Muscle of leg (tissue), 11 donors: Measurements from ENCODE around the gene SF3B3. TPM values are rescaled to one million over a fixed set of nuclear protein-coding genes. Genes with fewer than 3 reads are reported as not detected.

Experiments used
- DNase-seq: peaks from one replicate; pipeline ENCODE4 v3.0.0; 2013
- H3K27ac ChIP-seq: one replicate; pipeline ENCODE4 v1.5.1; 2013; ENCODE audit warnings: mild to moderate bottlenecking, low read length, control low read depth
- H3K27me3 ChIP-seq: one replicate; pipeline ENCODE4 v1.6.1; 2013; ENCODE audit warnings: low read length; ENCODE audit not compliant: control insufficient read depth, insufficient read depth
- H3K36me3 ChIP-seq: one replicate; pipeline ENCODE4 v1.6.1; 2013; ENCODE audit warnings: low read length; ENCODE audit not compliant: control insufficient read depth, insufficient read depth
- H3K4me1 ChIP-seq: one replicate; pipeline ENCODE4 v1.6.1; 2013; ENCODE audit warnings: low read length; ENCODE audit not compliant: control insufficient read depth, insufficient read depth
- H3K4me3 ChIP-seq: one replicate; pipeline ENCODE4 v1.5.1; 2013; ENCODE audit warnings: low read length, control low read depth
- H3K9me3 ChIP-seq: replicated peaks from 2 replicates; pipeline ENCODE4 v1.6.1; 2013; ENCODE audit warnings: low read depth, low read length; ENCODE audit not compliant: control insufficient read depth
- WGBS: methylation state at CpG from one replicate; pipeline ENCODE4 v1.1.5; 2013; ENCODE audit warnings: missing lambda C conversion rate; ENCODE audit not compliant: insufficient coverage; 5-methylcytosine and 5-hydroxymethylcytosine counted together
- polyA plus RNA-seq, 8 donors: library from polyadenylated mRNA; unstranded; fragments of 120-200 nt; gene quantifications; one replicate each; pipeline versions ENCODE4 v1.2.1 to v1.2.3, GENCODE V29; 2013; ENCODE audit warnings: inconsistent platforms in 1 of 8, low replicate concordance in 1 of 8; ENCODE audit not compliant: insufficient read length in 8 of 8, insufficient read depth in 1 of 8
- total RNA-seq: library from RNA; stranded (reverse); fragments of 120-200 nt; gene quantifications from one replicate; pipeline ENCODE4 v1.2.4, GENCODE V29; 2013

Gene SF3B3
- total and polyA plus RNA-seq, 9 donors = 131 to 247 (median 203) TPM

DNA sequence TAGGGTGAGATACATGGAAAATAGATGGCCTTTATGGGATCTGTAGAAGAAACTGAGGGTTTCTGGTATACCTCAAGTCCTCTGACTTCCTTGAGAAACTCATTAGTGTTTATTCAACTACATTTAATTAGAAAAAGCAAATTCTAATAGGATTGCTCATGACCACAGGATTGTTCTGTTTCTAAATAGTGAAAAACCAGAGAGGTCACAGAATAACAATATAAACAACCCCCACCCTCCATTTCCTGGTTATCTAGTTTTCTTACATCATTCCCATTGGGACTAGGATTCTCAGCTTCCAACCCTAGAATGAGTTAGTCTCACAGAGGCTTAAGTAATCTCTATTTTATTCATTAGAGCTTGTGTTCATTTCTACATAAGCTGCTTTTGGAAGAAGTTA is 30.0 kb downstream of the SF3B3 start:
- H3K9me3 ChIP-seq = no peaks in the 10 kb centered on the region
- peaks cover 65% of the 10 kb centered on the region for H3K36me3 ChIP-seq
- H3K4me1 ChIP-seq = no peaks in the 10 kb centered on the region
- no peak overlapping the region for H3K4me3 ChIP-seq
- DNase-seq = no peak
- H3K27ac ChIP-seq = no peak overlapping the region
- H3K27me3 ChIP-seq = no peaks in the 10 kb centered on the region

DNA sequence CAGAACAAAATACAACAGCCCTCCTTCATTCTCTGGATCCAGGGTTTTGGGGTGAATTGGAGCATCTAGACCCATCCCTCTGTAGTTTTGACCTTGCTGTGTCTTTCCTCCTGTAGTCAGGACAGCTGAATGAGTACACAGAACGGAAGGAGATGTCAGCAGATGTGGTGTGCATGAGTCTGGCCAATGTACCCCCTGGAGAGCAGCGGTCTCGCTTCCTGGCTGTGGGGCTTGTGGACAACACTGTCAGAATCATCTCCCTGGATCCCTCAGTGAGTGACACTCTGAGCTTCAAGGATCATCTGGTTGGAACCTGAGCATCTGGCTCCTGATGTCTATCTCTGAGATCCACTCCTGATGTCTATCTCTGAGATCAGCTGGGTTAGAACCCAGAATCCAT is 32.4 kb downstream of the SF3B3 start:
- Histone ChIP-seq H3K4me1 (no peaks in the 10 kb centered on the region), H3K36me3 (peaks cover 70% of the 10 kb centered on the region), H3K27ac (no peak overlapping the region), H3K4me3 (no peak overlapping the region), H3K9me3 (no peaks in the 10 kb centered on the region), H3K27me3 (no peaks in the 10 kb centered on the region)
- 63% methylated on average over 2 of the region's 3 CpGs for WGBS
- DNase-seq = no peak

DNA sequence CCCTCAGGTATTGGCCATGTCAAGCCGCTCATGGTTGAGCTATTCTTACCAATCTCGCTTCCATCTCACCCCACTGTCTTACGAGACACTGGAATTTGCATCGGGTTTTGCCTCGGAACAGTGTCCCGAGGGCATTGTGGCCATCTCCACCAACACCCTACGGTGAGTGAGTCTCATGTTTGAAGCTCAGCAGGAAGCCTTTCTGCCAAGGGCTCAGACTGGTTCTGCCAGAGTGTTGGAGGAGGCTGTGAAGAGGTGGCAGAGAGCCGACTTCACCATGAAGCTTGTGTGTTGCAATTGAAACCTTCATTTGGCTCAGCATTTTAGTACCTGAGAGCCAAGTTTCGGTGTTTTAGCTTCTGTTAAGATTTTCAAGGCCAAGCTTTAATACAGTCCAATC is 38.0 kb downstream of the SF3B3 start:
- no peak overlapping the region for H3K27ac ChIP-seq
- no peaks in the 10 kb centered on the region for H3K4me1 ChIP-seq
- H3K27me3 ChIP-seq = no peaks in the 10 kb centered on the region
- H3K4me3 ChIP-seq = no peak overlapping the region
- DNase-seq = no peak
- H3K9me3 ChIP-seq = no peaks in the 10 kb centered on the region
- peaks cover 88% of the 10 kb centered on the region for H3K36me3 ChIP-seq
- WGBS = 94% methylated on average over 2 of the region's 9 CpGs

DNA sequence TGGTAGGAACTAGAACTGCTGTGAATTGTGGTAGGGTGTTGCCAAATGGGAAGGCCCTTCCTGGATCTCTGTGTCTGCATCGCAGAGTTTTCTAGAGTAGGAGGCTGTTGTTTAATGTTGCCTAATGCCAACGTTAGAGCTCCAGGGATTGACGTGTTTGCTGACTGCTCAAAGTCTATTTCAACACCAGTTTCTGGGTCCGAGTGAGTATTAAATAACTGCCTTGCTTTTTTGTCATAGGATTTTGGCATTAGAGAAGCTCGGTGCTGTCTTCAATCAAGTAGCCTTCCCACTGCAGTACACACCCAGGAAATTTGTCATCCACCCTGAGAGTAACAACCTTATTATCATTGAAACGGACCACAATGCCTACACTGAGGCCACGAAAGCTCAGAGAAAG is 40.0 kb downstream of the SF3B3 start:
- Histone ChIP-seq H3K4me1 (no peaks in the 10 kb centered on the region), H3K36me3 (peaks cover 92% of the 10 kb centered on the region), H3K9me3 (no peaks in the 10 kb centered on the region), H3K4me3 (no peak overlapping the region), H3K27me3 (no peaks in the 10 kb centered on the region), H3K27ac (no peak overlapping the region)
- DNase-seq = no peak
- 95% methylated on average over 2 of the region's 7 CpGs for WGBS

DNA sequence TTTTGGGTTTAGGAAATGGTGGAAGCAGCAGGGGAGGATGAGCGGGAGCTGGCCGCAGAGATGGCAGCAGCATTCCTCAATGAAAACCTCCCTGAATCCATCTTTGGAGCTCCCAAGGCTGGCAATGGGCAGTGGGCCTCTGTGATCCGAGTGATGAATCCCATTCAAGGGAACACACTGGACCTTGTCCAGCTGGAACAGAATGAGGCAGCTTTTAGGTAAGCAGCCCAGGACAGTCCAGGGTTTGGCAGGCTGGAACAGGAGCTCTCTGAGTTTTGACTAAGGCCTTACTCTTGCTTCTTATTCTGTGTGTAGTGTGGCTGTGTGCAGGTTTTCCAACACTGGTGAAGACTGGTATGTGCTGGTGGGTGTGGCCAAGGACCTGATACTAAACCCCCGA is 41.4 kb downstream of the SF3B3 start:
- Histone ChIP-seq H3K9me3 (no peaks in the 10 kb centered on the region), H3K27ac (no peak overlapping the region), H3K4me3 (no peak overlapping the region), H3K36me3 (peaks cover 92% of the 10 kb centered on the region), H3K27me3 (no peaks in the 10 kb centered on the region), H3K4me1 (no peaks in the 10 kb centered on the region)
- DNase-seq = peak; percentile 37
- WGBS = 54% methylated on average over 2 of the region's 4 CpGs

DNA sequence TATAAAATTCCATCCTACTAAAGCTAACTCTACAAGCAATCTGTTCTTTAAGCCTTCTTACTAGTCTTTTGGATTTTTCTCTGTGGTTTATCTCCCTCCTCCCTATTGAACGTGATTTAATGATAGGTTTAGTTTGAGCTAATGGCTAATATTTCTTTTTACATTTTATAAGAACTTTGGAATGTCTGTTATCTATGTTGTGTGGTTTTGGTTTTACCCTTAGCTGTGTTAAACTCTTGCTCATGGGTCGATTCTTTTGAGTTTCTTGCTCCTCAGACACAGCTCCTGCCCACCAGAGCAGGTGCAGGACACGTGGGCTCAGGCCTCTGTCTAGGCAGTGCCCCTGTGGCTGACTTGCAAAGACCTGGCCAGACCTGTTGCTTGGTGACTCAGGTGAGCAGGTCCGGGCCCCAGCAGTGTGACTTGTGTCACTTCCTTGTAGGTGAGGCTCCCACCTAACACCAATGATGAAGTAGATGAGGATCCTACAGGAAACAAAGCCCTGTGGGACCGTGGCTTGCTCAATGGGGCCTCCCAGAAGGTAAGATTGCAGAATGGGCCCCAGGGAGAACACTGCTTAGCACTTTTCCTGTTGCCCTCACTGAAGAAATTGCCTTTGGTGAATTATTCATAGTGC is 45.1 kb downstream of the SF3B3 start:
- Histone ChIP-seq H3K36me3 (peaks cover 91% of the 10 kb centered on the region), H3K9me3 (no peaks in the 10 kb centered on the region), H3K27ac (no peak overlapping the region), H3K27me3 (no peaks in the 10 kb centered on the region), H3K4me3 (no peak overlapping the region), H3K4me1 (peaks cover 15% of the 10 kb centered on the region)
- no peak for DNase-seq
- 85% methylated on average over 2 of the region's 5 CpGs for WGBS

DNA sequence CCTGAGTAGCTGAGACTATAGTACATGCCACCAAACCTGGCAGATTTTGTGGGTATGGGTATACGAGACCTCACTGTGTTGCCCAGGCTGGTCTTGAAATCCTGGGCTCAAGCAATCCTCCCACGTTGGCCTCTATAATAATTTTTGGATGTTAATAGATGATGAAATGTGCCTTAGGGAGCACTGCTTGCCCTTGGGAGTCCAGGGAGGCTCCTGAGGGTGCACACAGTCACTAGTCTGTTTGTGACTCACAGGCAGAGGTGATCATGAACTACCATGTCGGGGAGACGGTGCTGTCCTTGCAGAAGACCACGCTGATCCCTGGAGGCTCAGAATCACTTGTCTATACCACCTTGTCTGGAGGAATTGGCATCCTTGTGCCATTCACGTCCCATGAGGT is 46.1 kb downstream of the SF3B3 start:
- DNase-seq = no peak
- Histone ChIP-seq H3K4me3 (no peak overlapping the region), H3K4me1 (peaks cover 25% of the 10 kb centered on the region), H3K9me3 (no peaks in the 10 kb centered on the region), H3K27me3 (no peaks in the 10 kb centered on the region), H3K27ac (no peak overlapping the region), H3K36me3 (peaks cover 86% of the 10 kb centered on the region)
- 82% methylated on average over 2 of the region's 6 CpGs for WGBS

DNA sequence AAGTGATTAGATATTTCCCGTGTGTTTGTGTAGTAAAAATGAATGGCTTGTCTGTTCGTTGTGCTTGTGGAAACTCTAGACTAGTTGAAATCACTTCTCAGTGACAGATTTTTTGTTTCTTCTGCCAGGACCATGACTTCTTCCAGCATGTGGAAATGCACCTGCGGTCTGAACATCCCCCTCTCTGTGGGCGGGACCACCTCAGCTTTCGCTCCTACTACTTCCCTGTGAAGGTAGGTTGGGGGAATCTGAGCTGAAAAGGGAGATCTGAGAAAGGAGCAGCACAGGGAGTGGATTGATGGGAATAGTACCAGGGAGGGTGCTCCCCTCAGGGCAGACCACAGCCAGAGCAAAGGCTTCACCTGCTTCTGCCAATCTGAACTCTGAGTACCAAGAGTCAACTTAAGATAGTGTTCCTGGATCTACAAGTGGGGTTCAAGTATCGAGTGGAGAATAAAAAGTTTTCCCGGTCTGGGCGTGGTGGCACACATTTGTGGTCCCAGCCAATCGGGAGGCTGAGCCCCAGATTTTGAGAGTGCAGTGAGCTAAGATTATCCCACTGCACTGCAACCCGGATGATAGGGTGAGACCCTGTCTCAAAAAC is 47.5 kb downstream of the SF3B3 start:
- 91% methylated on average over 5 of the region's 10 CpGs for WGBS
- no peak for DNase-seq
- no peak overlapping the region for H3K27ac ChIP-seq
- peaks cover 33% of the 10 kb centered on the region for H3K4me1 ChIP-seq
- H3K9me3 ChIP-seq = no peaks in the 10 kb centered on the region
- H3K4me3 ChIP-seq = no peak overlapping the region
- peaks cover 78% of the 10 kb centered on the region for H3K36me3 ChIP-seq
- H3K27me3 ChIP-seq = no peaks in the 10 kb centered on the region

DNA sequence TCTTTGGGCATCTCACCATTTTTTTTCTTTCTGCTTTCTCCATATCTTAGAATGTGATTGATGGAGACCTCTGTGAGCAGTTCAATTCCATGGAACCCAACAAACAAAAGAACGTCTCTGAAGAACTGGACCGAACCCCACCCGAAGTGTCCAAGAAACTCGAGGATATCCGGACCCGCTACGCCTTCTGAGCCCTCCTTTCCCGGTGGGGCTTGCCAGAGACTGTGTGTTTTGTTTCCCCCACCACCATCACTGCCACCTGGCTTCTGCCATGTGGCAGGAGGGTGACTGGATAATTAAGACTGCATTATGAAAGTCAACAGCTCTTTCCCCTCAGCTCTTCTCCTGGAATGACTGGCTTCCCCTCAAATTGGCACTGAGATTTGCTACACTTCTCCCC is 48.0 kb downstream of the SF3B3 start:
- peaks cover 73% of the 10 kb centered on the region for H3K36me3 ChIP-seq
- H3K4me1 ChIP-seq = peaks cover 39% of the 10 kb centered on the region
- H3K27ac ChIP-seq = no peak overlapping the region
- H3K4me3 ChIP-seq = no peak overlapping the region
- no peak for DNase-seq
- no peaks in the 10 kb centered on the region for H3K9me3 ChIP-seq
- 100% methylated on average over 3 of the region's 8 CpGs for WGBS
- no peaks in the 10 kb centered on the region for H3K27me3 ChIP-seq

DNA sequence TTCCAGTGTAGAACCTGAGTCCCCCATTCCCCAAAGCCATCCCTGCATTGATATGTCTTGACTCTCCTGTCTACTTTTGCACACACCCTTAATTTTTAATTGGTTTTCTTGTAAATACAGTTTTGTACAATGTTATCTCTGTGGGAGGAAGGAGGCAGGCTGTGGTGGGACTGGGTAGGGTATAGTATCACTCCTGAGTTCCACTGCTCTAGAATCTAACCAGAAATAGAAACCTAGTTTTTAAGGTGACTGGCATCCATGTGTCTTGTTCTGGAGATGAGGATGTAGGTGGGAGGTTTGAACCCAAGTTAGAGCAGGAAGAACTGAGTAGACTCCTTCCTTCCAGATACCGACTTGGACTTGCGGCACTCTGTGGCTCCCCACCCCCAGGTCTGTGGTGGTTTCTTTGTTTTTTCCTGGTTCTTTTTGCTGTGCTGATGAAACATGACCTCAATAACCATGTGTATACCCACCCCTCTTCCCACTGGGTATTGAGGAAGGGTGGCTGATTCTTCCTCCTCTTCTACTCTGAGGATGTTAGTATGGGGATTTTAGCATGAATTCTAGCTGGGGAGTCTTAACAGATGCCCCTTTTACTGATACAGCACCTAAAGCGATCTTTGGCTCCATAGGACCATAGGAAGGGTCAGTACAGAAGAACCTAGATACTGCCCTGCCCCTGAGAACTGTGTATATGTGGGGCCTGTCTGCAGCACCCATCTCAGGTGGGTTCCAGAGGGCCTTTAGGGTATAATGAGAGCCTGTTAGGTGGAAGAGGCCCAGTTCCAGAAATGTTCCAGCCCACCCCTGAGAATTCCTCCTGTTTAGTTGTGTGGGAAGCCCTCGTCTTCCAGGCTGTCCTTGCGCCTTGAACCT is 48.7 kb downstream of the SF3B3 start:
- no peaks in the 10 kb centered on the region for H3K27me3 ChIP-seq
- H3K9me3 ChIP-seq = no peaks in the 10 kb centered on the region
- peak overlapping the region; percentile 65 for H3K27ac ChIP-seq
- peaks cover 66% of the 10 kb centered on the region for H3K36me3 ChIP-seq
- DNase-seq = no peak
- H3K4me3 ChIP-seq = no peak overlapping the region
- H3K4me1 ChIP-seq = peaks cover 45% of the 10 kb centered on the region
- no CpG with 5 or more reads among the region's 5 CpGs for WGBS
